GM18909 (cell line): ENCODE data around the gene GLTP.

Experiments used
- ATAC-seq: cut with Tn5 transposase; IDR thresholded peaks from one replicate; pipeline ENCODE4 v1.9.1; 2021; ENCODE audit warnings: mild to moderate bottlenecking; ENCODE audit not compliant: unreplicated experiment, poor library complexity

The GLTP gene

DNA sequence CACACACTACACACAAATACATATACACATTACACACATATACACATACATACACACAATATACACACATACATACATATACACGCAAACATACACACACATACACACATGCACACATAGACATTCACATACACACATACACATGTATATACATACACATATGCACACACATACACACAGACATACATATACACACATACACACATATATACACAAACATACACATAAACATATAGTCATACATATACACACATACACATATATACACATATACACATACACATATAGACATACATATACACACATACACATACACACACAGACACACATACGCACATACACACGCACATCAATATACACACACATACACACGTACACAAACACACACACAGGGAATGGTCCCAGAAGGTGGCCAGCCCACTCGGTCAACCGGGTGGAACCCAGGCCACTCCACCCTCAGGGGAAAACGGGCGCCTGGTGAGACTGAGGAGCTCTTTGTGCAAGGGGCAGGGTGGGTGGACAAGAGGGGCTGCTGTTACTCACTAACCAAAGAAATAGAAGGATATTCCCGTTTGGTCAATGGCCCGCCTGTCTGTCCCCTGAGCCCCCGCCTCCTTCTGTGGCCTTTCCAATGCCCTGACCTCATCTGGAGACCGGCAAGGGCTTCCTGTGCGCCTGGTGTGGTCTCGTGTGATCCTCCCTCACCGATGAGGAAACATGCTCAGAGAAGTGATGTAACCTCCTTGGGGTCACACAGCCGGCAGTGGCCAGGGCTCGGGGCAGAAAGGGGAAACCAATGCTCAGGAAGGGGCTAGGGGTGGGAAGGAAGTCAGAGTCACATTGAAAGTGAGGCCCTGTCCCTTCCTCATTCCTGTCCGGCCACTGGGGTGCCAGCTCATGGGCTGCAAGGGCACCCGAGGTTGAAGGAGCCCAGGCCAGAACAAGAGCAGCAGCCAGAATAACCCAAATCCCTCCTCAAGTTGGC, 52.5 kb downstream of the GLTP start:
- ATAC-seq, result no peak

DNA sequence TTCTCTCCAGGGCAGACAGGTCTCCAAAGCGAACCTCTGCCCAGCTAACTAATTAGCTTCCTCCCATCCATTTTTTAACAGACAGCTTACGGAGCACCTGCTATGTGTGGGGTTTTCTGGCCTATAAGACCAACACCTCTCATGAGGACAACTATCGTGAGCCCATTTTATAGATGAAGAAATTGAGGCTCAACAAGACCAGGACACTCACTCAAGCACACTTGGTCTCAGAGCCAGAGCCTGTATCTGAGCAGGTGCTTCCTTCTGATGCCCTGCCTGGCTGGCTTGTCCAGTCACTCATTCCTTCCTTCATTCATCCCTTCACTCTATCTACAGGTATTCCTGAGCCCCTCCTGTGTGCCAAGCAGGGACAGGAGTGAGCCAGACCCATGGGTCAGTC, 53.3 kb downstream of the GLTP start:
- no peak for ATAC-seq

DNA sequence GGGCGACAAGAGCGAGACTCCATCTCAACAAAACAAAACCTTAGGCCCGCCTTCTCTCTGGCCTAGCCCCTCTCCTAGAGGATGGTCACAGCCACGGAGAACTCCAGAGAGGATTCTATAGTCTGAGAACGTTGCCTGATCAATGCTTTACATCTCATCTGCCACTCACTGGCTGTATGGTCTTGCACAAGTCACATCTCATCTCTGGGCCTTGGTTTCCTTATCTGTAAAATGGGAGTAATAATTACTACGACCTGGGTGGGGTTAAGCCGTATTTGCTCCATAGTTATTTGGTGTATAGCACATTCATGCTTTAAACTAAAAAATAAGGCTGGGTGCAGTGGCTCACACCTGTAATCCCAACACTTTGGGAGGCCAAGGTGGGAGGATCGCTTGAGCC, 55.6 kb downstream of the GLTP start:
- ATAC-seq, result no peak

DNA sequence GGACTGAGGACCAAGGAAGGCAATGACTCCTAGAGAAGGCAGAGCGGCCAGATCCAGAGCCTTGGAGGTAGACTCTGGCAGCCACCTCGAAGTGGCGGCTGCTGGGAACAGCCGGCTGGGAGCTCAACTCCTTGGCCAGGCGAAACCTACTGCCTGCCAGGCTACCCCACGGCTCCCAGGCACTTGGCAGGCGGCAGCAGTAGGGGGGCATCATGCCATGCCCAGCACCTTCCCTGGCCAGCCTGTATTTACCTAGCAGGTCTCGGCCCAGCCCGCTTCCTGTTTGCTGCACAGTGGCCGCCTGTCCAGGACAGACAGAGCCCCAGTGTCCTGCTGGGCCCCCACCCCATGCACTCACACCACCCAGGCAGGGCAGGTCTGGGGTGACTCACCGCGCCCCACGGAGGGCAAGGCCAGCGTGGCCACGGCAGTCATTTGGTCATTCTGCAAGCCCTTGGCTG, 57.4 kb downstream of the GLTP start:
- ATAC-seq, result no peak

DNA sequence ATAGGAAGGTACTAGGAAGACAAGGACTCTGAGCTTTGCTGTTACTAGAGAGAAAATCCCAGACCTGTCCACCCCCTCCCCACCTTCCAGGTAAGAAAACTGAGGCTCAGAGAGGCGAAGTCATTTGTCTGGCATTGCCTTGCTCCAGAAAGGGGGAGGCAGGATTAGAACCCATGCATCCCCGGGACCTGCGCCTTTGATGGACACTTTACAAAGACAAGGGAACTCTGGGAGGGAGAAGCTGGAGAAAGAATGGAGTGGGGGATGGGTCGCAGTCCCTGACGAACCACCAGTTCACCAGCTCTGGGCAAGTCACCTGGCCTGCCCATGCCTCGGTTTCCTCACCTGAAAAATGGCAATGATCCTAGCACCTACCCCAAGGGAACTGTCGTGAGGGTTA, 57.9 kb downstream of the GLTP start:
- no peak for ATAC-seq

DNA sequence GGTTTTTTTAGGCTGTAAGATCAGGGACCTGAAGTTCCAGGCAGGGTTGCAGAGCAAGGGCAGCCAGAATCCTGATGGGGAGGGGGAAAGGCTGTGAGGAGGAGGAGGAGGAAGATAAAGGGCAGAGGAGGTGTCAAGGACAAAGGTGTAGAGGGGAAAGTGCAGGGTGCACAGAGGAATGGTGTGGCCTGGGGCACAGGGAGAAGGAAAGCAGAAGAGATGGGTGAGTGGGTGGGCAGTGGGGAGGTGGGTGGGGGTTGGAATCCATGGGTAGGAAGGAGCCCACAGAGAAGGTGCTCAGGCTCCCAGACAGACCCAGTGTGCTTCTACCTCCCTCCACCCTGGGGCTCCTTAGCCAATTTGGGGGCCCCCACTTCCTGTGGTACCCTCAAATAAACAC, 58.4 kb downstream of the GLTP start:
- no peak for ATAC-seq

DNA sequence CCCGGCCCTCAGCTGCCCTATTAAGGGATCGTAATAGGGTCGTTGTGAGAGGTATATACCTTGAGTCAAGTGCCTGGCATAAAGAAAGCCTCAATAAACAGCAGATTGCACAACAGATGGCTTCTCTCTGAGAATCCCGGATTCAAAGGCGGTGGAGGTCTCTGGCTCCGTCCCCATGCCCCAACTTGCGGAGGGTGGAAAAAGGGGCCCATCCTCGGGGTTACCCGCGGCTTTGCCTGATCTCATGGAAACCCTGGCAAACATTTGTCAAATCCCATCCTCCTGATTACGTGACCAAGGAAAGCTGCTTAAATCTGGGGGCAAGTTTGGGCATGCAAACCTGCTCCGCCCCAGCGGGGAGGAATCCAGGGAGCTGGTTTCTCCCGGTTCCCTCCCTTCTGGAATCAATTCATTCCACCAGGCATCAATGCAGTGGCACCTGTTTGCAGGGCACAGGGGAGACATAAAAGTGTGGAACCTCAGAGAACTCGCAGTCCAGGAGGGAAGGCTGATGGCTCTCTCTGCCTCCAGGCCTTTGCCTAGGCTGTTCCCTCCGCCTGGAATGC, 59.4 kb downstream of the GLTP start:
- no peak for ATAC-seq

DNA sequence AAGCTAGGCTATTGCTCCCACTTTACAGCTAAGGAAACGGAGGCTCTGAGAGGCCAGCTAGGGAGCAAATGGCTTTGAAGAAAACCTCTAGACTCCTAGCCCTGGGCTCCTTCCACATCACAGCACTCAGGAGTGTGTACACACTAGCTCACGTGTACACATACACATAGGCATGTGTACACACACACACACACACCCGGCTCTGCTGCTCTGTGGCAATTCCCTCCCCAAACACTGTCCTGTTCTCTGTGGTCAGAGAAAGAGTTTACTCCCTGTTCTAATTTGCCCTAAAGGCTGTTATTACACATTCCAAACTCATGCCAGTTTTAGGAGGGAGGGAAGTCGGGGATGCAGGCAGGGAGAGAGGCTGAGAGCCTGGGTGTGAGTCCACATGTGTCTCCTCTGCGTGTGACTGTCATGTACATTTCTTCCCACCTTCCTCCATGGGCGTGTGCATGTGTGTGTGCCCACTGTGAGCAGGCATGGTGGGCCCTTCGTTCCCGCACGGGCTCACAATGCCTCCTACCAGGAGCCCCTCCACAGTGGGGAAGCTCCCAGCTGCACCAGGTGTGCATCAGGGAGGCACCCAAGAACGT, 61.3 kb downstream of the GLTP start:
- ATAC-seq, result no peak

DNA sequence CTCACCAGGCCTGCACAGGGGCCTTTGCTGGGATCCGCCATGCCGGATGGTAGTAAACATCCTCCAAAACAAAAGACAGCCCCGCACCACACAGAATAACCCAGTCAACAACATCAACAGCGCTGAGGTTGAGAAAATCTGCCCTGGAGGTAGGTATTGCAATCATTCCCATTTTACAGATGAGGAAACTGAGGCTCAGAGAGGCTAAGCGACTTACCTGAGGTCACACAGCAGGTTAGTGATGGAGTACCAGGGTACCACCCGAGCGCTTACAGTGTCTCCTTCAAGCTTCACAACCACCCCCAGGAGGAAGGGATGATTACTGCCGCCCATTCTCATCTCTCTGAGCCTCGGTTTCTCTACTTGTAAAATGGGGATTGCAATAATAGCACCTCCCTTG, 62.1 kb downstream of the GLTP start:
- ATAC-seq, result no peak

DNA sequence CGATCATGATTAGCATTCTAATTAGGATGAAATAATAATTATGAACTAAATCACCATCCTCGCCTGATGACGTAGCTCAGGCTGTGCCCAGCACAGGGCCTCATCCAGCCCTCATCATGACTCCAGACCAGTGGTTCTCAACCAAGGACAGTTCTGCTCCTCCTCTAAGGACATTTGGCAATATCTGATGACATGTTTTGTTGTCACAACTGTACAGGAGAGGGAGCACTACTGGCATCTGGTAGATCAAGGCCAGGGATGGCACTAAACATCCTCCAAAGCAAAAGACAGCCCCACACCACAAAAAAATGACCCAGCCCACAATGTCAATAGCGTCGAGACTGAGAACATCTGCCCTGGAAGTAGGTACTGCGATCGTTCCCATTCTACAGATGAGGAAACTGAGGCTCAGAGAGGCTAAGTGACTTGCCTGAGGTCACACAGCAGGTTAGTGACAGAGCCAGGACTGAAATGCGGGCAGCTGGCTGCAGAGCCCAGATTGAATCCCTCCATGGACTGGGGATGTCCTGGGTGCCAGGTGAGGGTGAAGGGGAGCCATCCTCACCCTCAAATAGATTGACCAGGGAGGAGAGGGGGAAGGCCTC, 62.6 kb downstream of the GLTP start:
- ATAC-seq, result no peak

DNA sequence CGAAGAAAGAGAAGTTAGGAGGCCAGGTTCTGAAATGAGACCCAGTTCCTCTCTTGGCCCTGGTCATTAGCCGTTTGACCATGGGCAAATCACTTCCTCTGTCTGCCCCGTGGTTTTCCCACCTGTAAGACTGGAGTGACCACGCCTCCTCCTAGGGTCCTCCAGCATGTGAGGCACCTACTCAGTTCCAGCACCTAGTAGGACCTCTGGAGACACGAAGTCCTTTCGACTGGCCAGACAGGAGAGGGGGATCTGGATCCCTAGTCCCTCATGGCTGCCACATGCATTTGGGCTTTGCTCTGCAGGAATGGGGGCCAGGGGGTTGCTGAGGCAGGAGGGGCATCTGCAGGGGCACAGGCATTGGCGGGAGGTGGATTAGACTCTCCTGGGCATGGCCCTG, 63.5 kb downstream of the GLTP start:
- ATAC-seq, result no peak

DNA sequence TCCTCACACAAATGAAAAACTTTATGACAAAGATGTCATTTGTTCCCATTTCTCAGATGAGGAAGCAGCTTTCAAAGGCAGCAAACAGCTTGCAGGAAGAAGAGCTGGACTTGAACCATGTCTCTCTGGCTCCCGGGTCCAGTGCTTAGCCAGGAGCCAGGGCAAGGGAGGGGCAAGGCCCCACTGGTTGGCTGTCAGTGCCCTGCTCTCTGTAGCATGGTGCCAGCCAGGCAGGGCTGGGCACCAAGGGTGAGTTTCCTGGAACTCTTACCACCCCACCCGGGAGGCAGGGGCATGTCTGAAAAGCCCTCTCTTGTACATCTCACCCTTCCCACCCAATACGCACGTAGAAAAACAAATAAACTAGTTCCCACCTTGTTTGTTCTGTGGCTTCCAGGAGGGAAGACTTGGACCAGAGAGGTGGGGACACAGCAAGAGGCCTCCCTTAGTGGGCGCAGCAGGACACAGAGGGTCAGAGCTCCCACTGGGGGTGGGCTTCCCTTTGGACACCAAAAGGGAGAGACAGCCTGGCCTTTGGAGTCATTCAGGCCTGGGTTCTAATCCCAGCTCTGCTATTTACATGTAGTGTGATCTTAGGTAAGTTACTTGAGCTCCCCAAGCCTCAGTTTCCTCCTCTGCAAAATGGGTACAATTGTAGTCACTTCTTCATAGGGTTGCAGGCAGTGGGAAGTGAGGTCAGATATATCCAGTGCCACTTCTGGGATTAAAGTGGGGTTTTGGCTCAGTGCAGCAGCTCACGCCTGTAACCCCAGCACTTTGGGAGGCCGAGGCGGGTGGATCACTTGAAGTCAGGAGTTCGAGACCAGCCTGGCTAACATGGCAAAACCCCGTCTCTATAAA, 64.4 kb downstream of the GLTP start:
- ATAC-seq, result no peak

DNA sequence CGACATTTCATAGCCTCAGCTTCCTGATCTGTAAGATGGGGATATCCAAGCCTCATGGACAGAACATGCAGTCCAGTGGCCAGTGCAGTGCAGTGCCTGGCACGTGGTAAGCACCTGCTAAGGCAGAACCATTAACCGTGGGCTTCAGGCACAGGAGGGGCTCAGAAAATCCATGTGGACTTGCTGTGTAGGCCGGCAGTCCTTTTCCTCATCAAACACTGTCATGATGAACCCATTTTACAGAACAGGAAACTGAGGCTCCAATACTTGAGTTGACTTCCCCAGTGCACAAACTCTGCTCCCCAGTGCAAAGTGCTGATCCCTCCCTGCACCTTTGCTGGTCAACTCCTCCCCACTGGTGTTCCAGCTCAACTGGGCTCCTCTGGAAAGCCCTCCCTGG, 65.1 kb downstream of the GLTP start:
- ATAC-seq, result no peak

DNA sequence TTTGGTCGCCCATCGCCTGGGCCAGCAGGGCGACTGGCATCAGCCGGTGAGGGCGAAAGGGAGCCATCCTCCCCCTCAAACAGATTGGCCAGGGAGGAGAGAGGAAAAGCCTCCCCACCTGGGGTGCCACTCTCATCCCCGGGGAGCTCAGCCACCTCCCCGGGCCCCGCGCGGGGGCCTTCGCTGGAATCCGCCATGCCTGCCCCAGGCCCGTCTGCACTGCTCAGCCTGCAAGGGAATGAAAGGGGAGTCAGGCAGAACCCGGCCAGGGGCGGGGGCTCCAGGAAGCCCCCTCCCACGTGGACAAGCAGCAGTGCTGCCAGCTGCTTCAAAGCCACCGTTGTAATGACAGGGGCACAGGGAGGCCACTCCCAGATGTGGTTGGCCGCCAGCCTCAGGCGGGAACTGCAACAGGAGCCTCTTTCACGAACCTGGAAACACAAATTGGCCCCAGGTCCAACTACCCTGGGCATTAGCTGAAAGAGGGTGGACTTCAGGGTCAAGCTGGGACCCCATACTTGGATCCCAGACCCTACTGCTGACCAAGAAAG, 65.7 kb downstream of the GLTP start:
- ATAC-seq, result no peak

DNA sequence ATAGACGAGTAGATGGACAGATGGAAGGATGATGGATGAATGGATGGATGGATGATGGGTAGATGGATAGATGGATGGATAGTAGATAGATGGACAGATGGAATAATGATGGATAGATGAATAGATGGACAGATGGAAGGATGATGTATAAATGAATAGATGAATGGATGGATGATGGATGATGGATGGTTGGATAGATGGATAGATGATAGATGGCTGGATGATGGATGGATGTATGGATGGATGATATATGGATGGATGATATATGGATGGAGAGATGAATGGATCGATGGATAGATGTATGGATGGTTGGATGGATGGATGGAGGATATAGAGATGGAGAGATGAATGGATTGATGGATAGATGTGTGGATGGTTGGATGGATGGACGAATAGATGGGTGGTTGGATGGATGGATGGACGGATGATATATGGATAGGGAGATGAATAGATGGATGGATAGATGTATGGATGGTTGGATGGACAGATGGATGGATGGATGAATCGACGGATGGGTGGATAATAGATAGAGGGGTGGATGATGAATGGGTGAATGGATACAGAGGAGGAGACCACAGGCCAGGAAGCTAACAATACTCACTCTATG, 66.4 kb downstream of the GLTP start:
- ATAC-seq, result no peak

DNA sequence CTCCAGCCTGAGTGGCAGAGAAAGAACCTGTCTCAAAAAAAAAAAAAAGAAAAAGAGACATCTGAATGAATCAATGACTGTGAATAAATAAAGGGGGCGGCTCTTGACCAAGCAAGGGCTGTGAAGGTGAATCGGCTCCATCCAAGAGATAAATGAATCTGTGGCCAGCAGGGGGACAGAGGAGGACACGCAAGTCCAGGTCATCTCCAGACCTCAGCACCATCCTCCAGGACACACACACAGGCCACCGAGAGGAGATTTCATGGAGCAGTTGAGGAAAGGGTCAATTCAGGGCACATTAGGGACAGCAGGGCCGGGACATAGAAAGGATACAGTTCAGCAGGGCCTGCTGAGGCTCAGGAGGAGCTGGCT, 68.7 kb downstream of the GLTP start:
- no peak for ATAC-seq

DNA sequence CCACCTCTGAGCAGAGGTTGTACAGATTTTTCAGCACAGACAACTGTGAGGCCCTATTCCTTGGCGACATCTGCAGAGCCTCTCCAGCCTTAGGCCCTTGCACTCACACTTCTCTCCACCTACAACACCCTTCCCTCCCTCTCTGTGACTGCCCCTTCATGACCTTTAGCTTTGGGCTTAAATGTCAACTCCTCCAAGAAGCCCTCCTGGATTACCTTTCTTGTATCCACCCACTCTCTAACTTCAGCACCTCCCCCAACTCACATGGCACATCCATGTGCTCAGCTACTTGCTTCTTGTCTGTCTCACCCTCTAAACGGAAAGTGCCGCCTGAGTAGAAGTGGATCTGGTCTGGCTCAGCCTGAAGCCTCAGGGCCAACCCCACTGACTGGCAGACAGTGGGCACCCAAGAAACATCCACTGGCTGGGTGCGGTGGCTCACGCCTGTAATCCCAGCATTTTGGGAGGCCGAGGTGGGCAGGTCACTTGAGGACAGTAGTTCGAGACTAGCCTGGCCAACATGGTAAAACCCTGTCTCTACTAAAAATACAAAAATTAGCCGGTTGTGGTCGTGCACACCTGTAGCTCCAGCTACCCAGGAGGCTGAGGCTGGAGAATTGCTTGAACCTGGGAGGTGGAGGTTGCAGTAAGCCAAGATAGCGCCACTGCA, 69.3 kb downstream of the GLTP start:
- no peak for ATAC-seq

DNA sequence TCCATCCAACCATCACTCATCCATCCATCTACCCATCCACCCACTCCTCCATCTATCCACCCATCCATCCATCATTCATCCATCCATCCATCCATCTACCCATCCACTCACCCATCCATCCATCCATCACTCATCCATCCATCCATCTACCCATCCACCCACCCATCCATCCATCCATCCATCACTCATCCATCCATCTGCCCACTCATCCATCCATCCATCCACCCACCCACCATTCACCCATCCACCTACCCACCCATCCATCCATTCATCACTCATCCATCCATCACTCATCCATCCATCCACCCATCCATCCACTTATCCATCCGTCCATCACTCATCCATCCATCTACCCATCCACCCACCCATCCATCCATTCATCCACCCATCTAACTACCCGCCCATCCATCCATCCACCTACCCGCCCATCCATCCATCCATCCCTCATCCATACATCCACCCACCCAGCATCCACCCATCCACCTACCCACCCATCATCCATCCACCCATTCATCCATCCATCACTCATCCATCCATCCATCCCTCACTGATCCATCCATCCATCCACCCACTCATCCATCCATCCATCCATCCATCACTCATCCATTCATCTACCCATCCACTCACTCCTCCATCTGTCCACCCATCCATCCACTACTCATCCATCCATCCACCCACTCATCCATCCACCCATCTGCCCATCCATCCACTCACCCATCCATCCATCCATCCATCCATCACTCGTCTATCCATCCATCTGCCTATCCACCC, 71.3 kb downstream of the GLTP start:
- no peak for ATAC-seq
